Esophagus squamous epithelium (tissue), 4 donors: ENCODE measurements around the gene DOCK11.

ENCODE experiments used
- CTCF ChIP-seq, 6 experiments: fragments of 450-650 bp in 4 of 6; fragments of 200-600 bp in 2 of 6; sonication (generic) in 2 of 6; IDR thresholded peaks; one replicate each; pipeline ENCODE4 v1.5.1; 2016 to 2019; ENCODE audit warnings: antibody characterized with exemption in 6 of 6, mild to moderate bottlenecking in 4 of 6, moderate library complexity in 4 of 6
- POLR2A ChIP-seq, 4 donors: fragments of 450-650 bp; IDR thresholded peaks; one replicate each; pipeline ENCODE4 v1.6.1; 2017; ENCODE audit warnings: antibody characterized with exemption in 4 of 4, mild to moderate bottlenecking in 4 of 4, moderate library complexity in 3 of 4

GRCh38 chrX:118675326-118675965 is 179.8 kb downstream of the DOCK11 start:
- TF ChIP-seq CTCF (IDR thresholded peaks at IDR 0.05) (no peak), POLR2A (IDR thresholded peaks at IDR 0.05) (no peak)
